ENCODE results near the gene PPP1R37. TPM values are rescaled to one million over a fixed set of nuclear protein-coding genes. Genes with fewer than 3 reads are reported as not detected.

The PPP1R37 gene
- total and polyA plus RNA-seq, 2 of the 13 experiments (the other 11 are each of a cell fraction or from before 2014, with no cell fraction given) = 9.0 to 14.3 TPM

GRCh38 chr19:45076029-45076850 lies 16.7 kb upstream of the PPP1R37 start, which contains the start of gene ZNF296 (continued):
- TF ChIP-seq FOXP4 (CRISPR knock-in tag; IDR thresholded peaks at IDR 0.05) (0 out of 2 replicates have a peak, but pooled peaks have one; percentile 16), BRCA1 (CRISPR knock-in tag; IDR thresholded peaks at IDR 0.05) (no peak), ATF3 (CRISPR knock-in tag; IDR thresholded peaks at IDR 0.05) (peak; percentile 52; the same call in 1 of the 2 replicates), ZNF792 (CRISPR knock-in tag; IDR thresholded peaks at IDR 0.05) (no peak; the same call in 1 of the 2 replicates), BORCS8-MEF2B (CRISPR knock-in tag; IDR thresholded peaks at IDR 0.05) (no peak), ZNF264 (CRISPR knock-in tag; IDR thresholded peaks at IDR 0.05) (no peak), ZNF33B (CRISPR knock-in tag; IDR thresholded peaks at IDR 0.05) (no peak), TGIF2 (CRISPR knock-in tag; IDR thresholded peaks at IDR 0.05) (peak; percentile 85), TCF12 (IDR thresholded peaks at IDR 0.05) (no peak), TCF12 (CRISPR knock-in tag; IDR thresholded peaks at IDR 0.05) (0 out of 2 replicates have a peak, but pooled peaks have one; percentile 12), ZNF318 (CRISPR knock-in tag; IDR thresholded peaks at IDR 0.05) (no peak; the same call in 1 of the 2 replicates), RARG (CRISPR knock-in tag; IDR thresholded peaks at IDR 0.05; ENCODE audit: low read depth) (no peak), ZNF652 (CRISPR knock-in tag; IDR thresholded peaks at IDR 0.05; ENCODE audit: borderline replicate concordance, low read depth) (no peak), TFAP4 (IDR thresholded peaks at IDR 0.05; ENCODE audit: borderline replicate concordance, low read depth) (peak; percentile 48; the same call in 1 of the 2 replicates), ZNF34 (CRISPR knock-in tag; IDR thresholded peaks at IDR 0.05; ENCODE audit: borderline replicate concordance) (no peak), XBP1 (CRISPR knock-in tag; IDR thresholded peaks at IDR 0.05) (no peak), ATF2 (CRISPR knock-in tag; IDR thresholded peaks at IDR 0.05) (no peak)

Data from HepG2 (cell line).